ENCODE data around the gene ROBO4.

- TF ChIP-seq CTCF (IDR thresholded peaks at IDR 0.05; ENCODE audit: low read depth, low read length, poor library complexity, severe bottlenecking) (no peak), EZH2phosphoT487 (IDR thresholded peaks at IDR 0.05; ENCODE audit: borderline replicate concordance, low read length) (no peak)
Measured at GRCh38 chr11:124846070-124846673, 51.5 kb downstream of the ROBO4 start.
